A549 (cell line): Measurements from ENCODE around the gene HPN. TPM values are rescaled to one million over a fixed set of nuclear protein-coding genes. Genes with fewer than 3 reads are reported as not detected.

Experiments used
- ATAC-seq, 2 experiments: fragments of 200-7000 bp in 1 of 2; fragments of >200 bp in 1 of 2; cut with Nextera tagmentation in 1 of 2; cut with Tn5 transposase in 1 of 2; 3 replicates each; pipeline versions ENCODE4 v1.8.0 to v1.9.1; 2018 to 2020; ENCODE audit warnings: mild to moderate bottlenecking in 1 of 2, moderate library complexity in 1 of 2
- CTCF ChIA-PET: fragments of 300-600 bp; sonication (Branson Sonifier 250); formaldehyde crosslinking; extraction: SDS; loops from one replicate; lab custom pipeline; 2021; ENCODE audit warnings: antibody characterized with exemption, inconsistent platforms; lab: Yijun Ruan, JAX
- POLR2A ChIA-PET: fragments of 350-600 bp; formaldehyde crosslinking; extraction: SDS; loops from one replicate; lab custom pipeline; 2021; ENCODE audit warnings: antibody characterized with exemption, inconsistent platforms; lab: Yijun Ruan, JAX
- DNase-seq, 2 experiments: peaks; one replicate each; pipeline versions ENCODE4 v3.0.0 to v3.0.0-alpha.2; 2011 to 2016; ENCODE audit warnings: low read depth in 1 of 2, low spot score in 1 of 2
- FAIRE-seq: peaks from 2 replicates; lab custom pipeline; 2011; peaks lifted over from hg19 to GRCh38; lab: Jason Lieb, UNC
- H3K27ac ChIP-seq, 2 experiments: fragments of >200 bp; sonication (Bioruptor Twin); formaldehyde crosslinking; 3 replicates each; pipeline ENCODE4 v1.5.1; 2016 to 2017
- H3K4me1 ChIP-seq: fragments of >200 bp; sonication (Bioruptor Twin); formaldehyde crosslinking; 3 replicates; pipeline ENCODE4 v1.6.1; 2016
- H3K4me2 ChIP-seq: fragments of >200 bp; sonication (Bioruptor Twin); formaldehyde crosslinking; 3 replicates; pipeline ENCODE4 v1.6.1; 2016
- H3K4me3 ChIP-seq: fragments of >200 bp; sonication (Bioruptor Twin); formaldehyde crosslinking; 3 replicates; pipeline ENCODE4 v1.5.1; 2016
- H3K9me3 ChIP-seq: fragments of >200 bp; sonication (Bioruptor Twin); formaldehyde crosslinking; 3 replicates; pipeline ENCODE4 v1.6.1; 2016
- BCL3 ChIP-seq: fragments of >200 bp; sonication (Bioruptor Twin); formaldehyde crosslinking; IDR thresholded peaks from 3 replicates; pipeline ENCODE4 v1.6.1; 2016
- CBX2 ChIP-seq: fragments of 200-600 bp; sonication (generic); IDR thresholded peaks from 2 replicates; pipeline ENCODE4 v1.6.1; 2016; ENCODE audit warnings: low read depth, mild to moderate bottlenecking, borderline replicate concordance
- CHD2 ChIP-seq: fragments of 150-350 bp; IDR thresholded peaks from 2 replicates; pipeline ENCODE4 v1.6.1; 2014; ENCODE audit warnings: low read length; ENCODE audit not compliant: partially characterized antibody
- CTCF ChIP-seq: fragments of >200 bp; sonication (Bioruptor Twin); formaldehyde crosslinking; IDR thresholded peaks from 3 replicates; pipeline ENCODE4 v1.5.1; 2016
- E2F6 ChIP-seq: IDR thresholded peaks from 2 replicates; pipeline ENCODE4 v1.6.1; 2012; ENCODE audit warnings: low read depth, borderline replicate concordance
- EHF ChIP-seq: fragments of 250-450 bp; sonication (Bioruptor Pico); IDR thresholded peaks from 2 replicates; pipeline ENCODE4 v1.5.0; 2020; ENCODE audit warnings: mild to moderate bottlenecking
- EHMT2 ChIP-seq: fragments of 200-600 bp; sonication (generic); IDR thresholded peaks from 2 replicates; pipeline ENCODE4 v1.6.1; 2016; ENCODE audit warnings: antibody characterized with exemption, low read depth, mild to moderate bottlenecking, moderate library complexity
- EP300 ChIP-seq, 2 experiments: fragments of >200 bp; sonication (Bioruptor Twin); formaldehyde crosslinking; IDR thresholded peaks; 2 replicates in 1 of 2; 3 replicates in 1 of 2; pipeline ENCODE4 v1.6.1; 2016 to 2017
- FOSB ChIP-seq: fragments of 250-450 bp; sonication (Bioruptor Pico); IDR thresholded peaks from 2 replicates; pipeline ENCODE4 v1.5.0; 2020; ENCODE audit warnings: mild to moderate bottlenecking, moderate library complexity
- HDAC2 ChIP-seq: fragments of 200-600 bp; sonication (generic); IDR thresholded peaks from 2 replicates; pipeline ENCODE4 v1.6.1; 2016
- HES2 ChIP-seq: fragments of >200 bp; sonication (Bioruptor Twin); formaldehyde crosslinking; IDR thresholded peaks from 2 replicates; pipeline ENCODE4 v1.6.1; 2016
- JUN ChIP-seq, 2 experiments: fragments of >200 bp; sonication (Bioruptor Twin); formaldehyde crosslinking; IDR thresholded peaks; 2 replicates in 1 of 2; 3 replicates in 1 of 2; pipeline ENCODE4 v1.6.1; 2016 to 2017
- MAX ChIP-seq: IDR thresholded peaks from 2 replicates; pipeline ENCODE4 v1.6.1; 2012
- MAZ ChIP-seq: fragments of 150-350 bp; IDR thresholded peaks from 2 replicates; pipeline ENCODE4 v1.6.1; 2014; ENCODE audit warnings: antibody characterized with exemption, low read depth, low read length, borderline replicate concordance
- MYC ChIP-seq: IDR thresholded peaks from 2 replicates; pipeline ENCODE4 v1.6.1; 2012; ENCODE audit warnings: mild to moderate bottlenecking, inconsistent platforms, low read length, improper control_type of control experiment, borderline replicate concordance
- NR3C1 ChIP-seq: fragments of >200 bp; sonication (Bioruptor Twin); formaldehyde crosslinking; IDR thresholded peaks from 3 replicates; pipeline ENCODE4 v1.6.1; 2017
- PBX3 ChIP-seq: IDR thresholded peaks from 2 replicates; pipeline ENCODE4 v1.6.1; 2012
- PHF8 ChIP-seq: fragments of 200-600 bp; sonication (generic); IDR thresholded peaks from 2 replicates; pipeline ENCODE4 v1.6.1; 2016; ENCODE audit warnings: low read depth, mild to moderate bottlenecking, antibody characterized with exemption, moderate library complexity, borderline replicate concordance
- POLR2AphosphoS2 ChIP-seq: conservative IDR thresholded peaks from 2 replicates; pipeline ENCODE4 v1.6.1; 2012; ENCODE audit warnings: low read length, improper control_type of control experiment, inconsistent platforms
- RARB ChIP-seq: fragments of 250-450 bp; sonication (Bioruptor Pico); IDR thresholded peaks from 2 replicates; pipeline ENCODE4 v1.8.0; 2021; ENCODE audit warnings: mild to moderate bottlenecking, moderate library complexity
- RFX5 ChIP-seq: fragments of 450-650 bp; IDR thresholded peaks from 2 replicates; pipeline ENCODE4 v1.7.1; 2014; ENCODE audit warnings: antibody characterized with exemption, mild to moderate bottlenecking, moderate library complexity
- SMC3 ChIP-seq: fragments of >200 bp; sonication (Bioruptor Twin); formaldehyde crosslinking; IDR thresholded peaks from 3 replicates; pipeline ENCODE4 v1.6.1; 2018; ENCODE audit warnings: inconsistent platforms
- TFCP2L1 ChIP-seq: fragments of 250-450 bp; sonication (Bioruptor Pico); IDR thresholded peaks from 2 replicates; pipeline ENCODE4 v1.5.0; 2021; ENCODE audit warnings: mild to moderate bottlenecking
- TP53 ChIP-seq: fragments of 250-450 bp; sonication (Bioruptor Pico); IDR thresholded peaks from 2 replicates; pipeline ENCODE4 v1.5.0; 2021; ENCODE audit warnings: mild to moderate bottlenecking, moderate library complexity
- USF2 ChIP-seq: fragments of 450-650 bp; IDR thresholded peaks from 2 replicates; pipeline ENCODE4 v1.6.1; 2014; ENCODE audit warnings: antibody characterized with exemption
- ZC3H11A ChIP-seq: fragments of 450-650 bp; IDR thresholded peaks from 2 replicates; pipeline ENCODE4 v1.6.1; 2014; ENCODE audit warnings: antibody characterized with exemption, mild to moderate bottlenecking
- WGBS: methylation state at CpG from one replicate; pipeline ENCODE4 v1.1.6; 2017; ENCODE audit errors: missing lambda C conversion rate; 5-methylcytosine and 5-hydroxymethylcytosine counted together
- polyA plus RNA-seq, 4 experiments: library from polyadenylated mRNA; depleted of rRNA in 3 of 4; stranded (reverse); fragments of >200 nt; fragmentation: RNase III in 1 of 4; extraction: RNeasy Plus Mini Kit Qiagen cat#74134 plus additional on column Dnase treatment in 1 of 4; gene quantifications; 2 replicates in 3 of 4; 3 replicates in 1 of 4; pipeline ENCODE4 v1.2.3, GENCODE V29; 2011 to 2017

The HPN gene
- polyA plus RNA-seq, 2 of the 4 experiments (the other 2 are of a cell fraction), result 0.06 to 0.08 TPM

GRCh38 chr19:34998777-34999497 is 42.6 kb upstream of the HPN start:
- ATAC-seq (peak in 1 of 2 experiments; percentile 56; a peak in 3 of 6 replicates), FAIRE-seq (peak; percentile 36), DNase-seq (peak in 1 of 2 experiments; percentile 91)
- Histone ChIP-seq H3K4me3 (peak overlapping the region; percentile 91), H3K9me3 (no peaks in the 10 kb centered on the region), H3K27ac (peak overlapping the region; percentile 94 to 95), H3K4me2 (peak overlapping the region; percentile 76), H3K4me1 (peaks cover 80% of the 10 kb centered on the region)
- WGBS, result 51% methylated on average over 13 of the region's 13 CpGs
- CTCF ChIA-PET, result interaction anchor here (0.7 to 61.4 kb wide), 6 partner anchors 9 to 735 kb away, joined by 3 to 1860 read pairs (median 9); partner anchors contain the start of genes GRAMD1A, SCN1B and ZNF792
- TF ChIP-seq SMC3, result no peak
- peak; percentile 44; the same call in 1 of the 2 replicates for TF ChIP-seq MYC
- TF ChIP-seq PBX3, result 0 out of 2 replicates have a peak, but pooled peaks have one; percentile 26
- POLR2A ChIA-PET, result interaction anchor here (0.6 to 2.5 kb wide), 12 partner anchors 9 to 321 kb away, joined by 3 to 20 read pairs (median 6); partner anchors contain the start of genes SCGB2B2, ZNF30 and ZNF302

GRCh38 chr19:34999498-35000337 is 41.8 kb upstream of the HPN start, which contains the start of gene GRAMD1A:
TSS of gene GRAMD1A (plus strand) at chr19:35000323. CDS start at chr19:35000479, 156 bp downstream.
- H3K4me1 ChIP-seq, result peaks cover 80% of the 10 kb centered on the region
- peak within 1 kb of the TSS; percentile 94 to 95 for H3K27ac ChIP-seq
- WGBS, result 2% methylated on average over 33 of the region's 45 CpGs
- peak; percentile 73 to 77 for ATAC-seq
- peak within 1 kb of the TSS; percentile 91 for H3K4me3 ChIP-seq
- no peaks in the 10 kb centered on the region for H3K9me3 ChIP-seq
- FAIRE-seq, result peak; percentile 7
- ChIA-PET CTCF (interaction anchor here (1.6 to 61.4 kb wide), 5 partner anchors 10 to 115 kb away, joined by 4 to 1860 read pairs (median 9); partner anchors contain the start of genes GRAMD1A, SCN1B and ZNF792), POLR2A (interaction anchor here (0.6 to 2.5 kb wide), 14 partner anchors 9 to 746 kb away, joined by 3 to 20 read pairs (median 5); partner anchors contain the start of genes PSENEN, SCGB2B2, U2AF1L4 and ZNF30)
- peak; percentile 98 to 99 for DNase-seq
- H3K4me2 ChIP-seq, result peak within 1 kb of the TSS; percentile 76
- TF ChIP-seq HES2 (no peak), PBX3 (0 out of 2 replicates have a peak, but pooled peaks have one; percentile 4), PHF8 (peak; percentile 73), E2F6 (peak; percentile 59; the same call in 1 of the 2 replicates), EHMT2 (no peak), FOSB (CRISPR knock-in tag) (peak; percentile 91), EHF (CRISPR knock-in tag) (peak; percentile 72), POLR2AphosphoS2 (no peak), JUN (IDR thresholded peaks at IDR 0.05) (peak; percentile 98 to 99), NR3C1 (no peak), USF2 (peak; percentile 82), RFX5 (no peak), MAX (peak; percentile 43), CTCF (no peak), RARB (CRISPR knock-in tag) (peak; percentile 92), TFCP2L1 (CRISPR knock-in tag) (peak; percentile 89), TP53 (CRISPR knock-in tag) (0 out of 2 replicates have a peak, but pooled peaks have one; percentile 7), HDAC2 (no peak), EP300 (IDR thresholded peaks at IDR 0.05) (peak; percentile 6 to 58; a peak in 3 of 5 replicates), CBX2 (no peak), CHD2 (peak; percentile 52), BCL3 (peak; percentile 97), MAZ (peak; percentile 89; the same call in 1 of the 2 replicates), ZC3H11A (no peak)
